ENCODE measurements around the gene STRIP2.

STRIP2 gene

DNA sequence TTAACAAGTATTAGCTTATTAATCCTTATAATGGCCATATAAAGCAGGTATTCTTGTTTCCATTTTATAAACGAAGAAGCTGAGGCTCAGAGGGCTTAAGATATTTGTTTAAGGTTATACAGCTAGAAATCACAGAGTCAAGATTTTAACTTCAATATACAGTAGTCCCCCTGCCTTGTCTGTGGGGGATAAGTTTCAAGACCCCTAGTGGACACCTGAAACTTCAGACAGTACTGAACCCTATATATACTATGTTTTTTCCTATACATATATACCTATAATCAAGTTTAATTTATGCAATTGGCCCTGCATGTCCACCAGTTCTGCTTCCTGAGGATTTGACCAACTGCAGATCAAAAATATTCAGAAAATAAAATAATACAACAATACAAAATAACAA lies 44.4 kb upstream of the STRIP2 start:
- no peak overlapping the region for H3K4me3 ChIP-seq (ENCODE audit: low read length)
- TF ChIP-seq, protein P1, sequence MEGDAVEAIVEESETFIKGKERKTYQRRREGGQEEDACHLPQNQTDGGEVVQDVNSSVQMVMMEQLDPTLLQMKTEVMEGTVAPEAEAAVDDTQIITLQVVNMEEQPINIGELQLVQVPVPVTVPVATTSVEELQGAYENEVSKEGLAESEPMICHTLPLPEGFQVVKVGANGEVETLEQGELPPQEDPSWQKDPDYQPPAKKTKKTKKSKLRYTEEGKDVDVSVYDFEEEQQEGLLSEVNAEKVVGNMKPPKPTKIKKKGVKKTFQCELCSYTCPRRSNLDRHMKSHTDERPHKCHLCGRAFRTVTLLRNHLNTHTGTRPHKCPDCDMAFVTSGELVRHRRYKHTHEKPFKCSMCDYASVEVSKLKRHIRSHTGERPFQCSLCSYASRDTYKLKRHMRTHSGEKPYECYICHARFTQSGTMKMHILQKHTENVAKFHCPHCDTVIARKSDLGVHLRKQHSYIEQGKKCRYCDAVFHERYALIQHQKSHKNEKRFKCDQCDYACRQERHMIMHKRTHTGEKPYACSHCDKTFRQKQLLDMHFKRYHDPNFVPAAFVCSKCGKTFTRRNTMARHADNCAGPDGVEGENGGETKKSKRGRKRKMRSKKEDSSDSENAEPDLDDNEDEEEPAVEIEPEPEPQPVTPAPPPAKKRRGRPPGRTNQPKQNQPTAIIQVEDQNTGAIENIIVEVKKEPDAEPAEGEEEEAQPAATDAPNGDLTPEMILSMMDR (conservative IDR thresholded peaks at IDR 0.05; ENCODE audit: low read depth, low read length) = peak; percentile 12
- DNase-seq (ENCODE audit: low read depth) = no peak

DNA sequence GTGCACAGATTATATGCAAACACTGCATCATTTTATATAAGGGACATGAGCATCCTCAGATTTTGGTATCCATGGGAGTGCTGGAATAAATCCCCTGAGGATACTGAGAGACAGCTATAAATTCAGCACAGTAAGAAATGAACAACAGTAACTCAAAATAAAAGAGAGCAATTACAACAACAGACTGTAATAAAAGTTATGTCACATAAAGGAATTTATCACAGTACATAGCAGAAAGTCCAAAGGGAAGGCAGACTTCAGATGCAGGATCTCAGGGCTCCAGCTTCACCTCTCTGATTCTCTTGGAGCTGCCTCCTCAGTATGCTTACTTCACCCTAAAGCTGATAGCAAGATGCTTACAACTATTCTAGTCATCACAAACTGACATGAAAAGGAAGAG lies 43.9 kb upstream of the STRIP2 start:
- H3K4me3 ChIP-seq (ENCODE audit: low read length) = no peak overlapping the region
- DNase-seq (ENCODE audit: low read depth) = no peak
- TF ChIP-seq, protein P1 (conservative IDR thresholded peaks at IDR 0.05; ENCODE audit: low read depth, low read length) = no peak

DNA sequence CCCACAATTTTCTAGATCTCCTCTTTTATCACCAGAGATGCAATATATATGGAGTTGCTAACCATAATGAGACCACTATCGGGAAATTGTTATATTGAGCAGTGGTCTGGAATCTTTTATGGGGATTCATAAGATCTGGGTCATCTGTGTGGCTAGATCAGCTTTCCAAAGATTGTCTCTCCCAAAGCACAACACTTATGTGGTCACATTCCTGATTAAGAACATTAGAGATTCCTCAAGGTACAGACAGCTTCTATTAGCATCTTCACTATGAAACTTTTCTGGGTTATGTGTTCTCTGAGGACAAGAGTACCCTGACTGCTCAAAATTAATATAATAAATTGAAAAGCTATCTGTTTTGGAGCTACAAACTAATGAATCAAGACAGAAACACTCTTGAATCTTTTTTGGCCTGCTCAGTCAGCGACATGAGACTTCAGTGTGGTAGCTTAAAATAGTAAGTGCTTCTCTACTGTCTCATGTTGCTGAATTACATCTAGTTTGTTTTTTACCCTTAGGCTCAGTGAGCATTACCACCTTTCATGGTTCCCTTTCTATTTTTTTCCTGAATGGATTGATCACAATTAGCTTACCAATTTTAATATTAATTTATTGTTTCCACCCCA lies 42.6 kb upstream of the STRIP2 start:
- no peak for DNase-seq (ENCODE audit: low read depth)
- H3K4me3 ChIP-seq (ENCODE audit: low read length) = no peak overlapping the region
- TF ChIP-seq, protein P1 (conservative IDR thresholded peaks at IDR 0.05; ENCODE audit: low read depth, low read length) = no peak

DNA sequence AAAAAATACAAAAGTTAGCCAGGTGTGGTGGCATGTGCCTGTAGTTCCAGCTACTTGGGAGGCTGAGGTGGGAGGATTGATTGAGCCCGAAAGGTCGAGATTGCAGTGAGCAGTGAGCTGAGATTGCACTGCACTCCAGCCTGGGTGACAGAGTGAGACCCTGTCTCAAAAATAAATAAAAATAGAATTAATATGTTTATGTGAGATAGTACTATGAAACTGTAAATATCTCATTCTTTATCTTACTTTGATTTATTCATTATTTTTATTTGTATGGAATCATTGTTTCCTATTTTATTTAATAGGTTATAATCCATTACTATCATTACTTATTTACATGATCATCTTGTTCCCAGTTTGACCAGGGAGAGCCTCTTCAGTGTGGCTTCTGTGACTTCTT lies 41.0 kb upstream of the STRIP2 start:
- DNase-seq (ENCODE audit: low read depth) = no peak
- no peak overlapping the region for H3K4me3 ChIP-seq (ENCODE audit: low read length)
- TF ChIP-seq, protein P1 (conservative IDR thresholded peaks at IDR 0.05; ENCODE audit: low read depth, low read length) = no peak

DNA sequence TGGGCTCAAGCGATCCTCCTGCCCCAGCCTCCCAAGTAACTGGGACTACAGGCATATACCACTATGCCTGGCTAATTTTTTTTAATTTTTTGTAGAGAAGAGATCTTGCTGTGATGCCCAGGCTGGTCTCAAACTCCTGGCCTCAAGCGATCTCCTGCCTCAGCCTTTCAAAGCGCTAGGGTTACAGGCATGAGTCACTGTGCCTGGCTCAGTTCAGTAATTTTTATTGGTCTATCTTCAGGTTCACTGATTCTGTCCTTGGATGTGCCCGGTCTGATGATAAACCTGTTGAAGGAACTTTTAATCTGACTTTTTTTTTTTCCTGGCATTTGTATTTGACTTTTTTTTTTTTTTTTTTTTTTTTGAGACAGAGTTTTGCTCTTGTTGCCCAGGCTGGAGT lies 40.1 kb upstream of the STRIP2 start:
- no peak for DNase-seq (ENCODE audit: low read depth)
- TF ChIP-seq, protein P1 (conservative IDR thresholded peaks at IDR 0.05; ENCODE audit: low read depth, low read length) = no peak
- no peak overlapping the region for H3K4me3 ChIP-seq (ENCODE audit: low read length)

DNA sequence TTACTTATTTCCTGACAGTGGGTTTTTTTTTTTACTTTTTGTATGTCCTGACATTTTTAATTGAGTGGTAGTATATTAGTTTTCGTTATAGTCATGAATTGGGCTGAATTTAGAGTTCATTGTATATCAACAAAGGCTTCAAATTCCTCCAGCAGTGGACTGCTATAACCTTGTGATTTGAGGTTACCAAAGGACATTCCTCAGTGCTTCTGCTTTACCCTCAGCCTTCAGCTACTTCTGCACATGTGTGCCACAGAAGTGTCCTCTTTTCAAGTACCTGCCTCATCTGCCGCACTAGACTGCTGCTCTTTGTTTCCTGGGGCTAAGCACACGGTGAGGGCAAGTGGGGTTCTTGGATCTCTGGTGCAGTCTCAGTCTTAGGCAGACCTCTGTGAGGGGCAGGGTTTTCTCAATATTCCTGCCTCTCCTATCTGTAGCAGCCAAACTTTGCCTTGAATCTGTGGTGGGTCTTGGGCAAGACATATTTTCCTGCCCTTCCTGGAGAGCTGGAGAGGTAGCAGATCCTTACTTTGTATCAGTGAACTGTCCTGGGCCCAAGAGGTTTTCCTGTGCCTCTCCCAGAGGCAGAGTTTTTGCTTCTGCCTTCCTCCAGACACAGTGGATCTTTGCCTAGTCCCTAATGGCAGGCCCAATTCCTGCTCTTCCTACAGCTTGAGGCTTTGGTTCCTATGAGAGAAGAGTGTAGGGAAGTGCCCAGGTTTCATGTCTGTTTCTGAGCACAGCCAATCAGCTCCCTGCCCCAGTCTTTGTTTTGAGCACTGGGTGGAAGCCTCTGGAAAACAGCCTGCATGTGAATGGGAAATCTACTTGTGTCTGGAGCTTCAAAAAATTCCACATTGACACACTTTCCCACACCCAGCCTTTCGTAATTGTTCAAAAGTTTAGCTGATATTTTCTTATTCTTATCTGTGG lies 39.0 kb upstream of the STRIP2 start:
- no peak for DNase-seq (ENCODE audit: low read depth)
- TF ChIP-seq, protein P1 (conservative IDR thresholded peaks at IDR 0.05; ENCODE audit: low read depth, low read length) = no peak
- H3K4me3 ChIP-seq (ENCODE audit: low read length) = no peak overlapping the region
